MM.1S (cell line): Measurements from ENCODE around the gene SPATA18.

Source experiments
- CTCF ChIP-seq: fragments of 300-600 bp; sonication (generic); IDR thresholded peaks from 2 replicates; pipeline ENCODE4 v1.5.1; 2016; ENCODE audit warnings: antibody characterized with exemption, low read length, mixed read lengths
- EZH2 ChIP-seq: fragments of 300-600 bp; sonication (generic); optimal IDR thresholded peaks from 2 replicates; pipeline ENCODE3; 2017; ENCODE audit warnings: low read depth, mild to moderate bottlenecking, antibody characterized with exemption, low read length, mixed read lengths

- TF ChIP-seq CTCF = no peak
- TF ChIP-seq EZH2 = no peak
These were observed 13.4 kb upstream of the SPATA18 start for GRCh38 chr4:52037689-52038102.
